Astrocyte of the cerebellum (primary cell): Measurements from ENCODE around the gene ZMYND10.

Experiments used
- DNase-seq: peaks from one replicate; pipeline ENCODE4 v3.0.0-alpha.2; 2011; ENCODE audit warnings: low read depth
- H3K4me3 ChIP-seq: 2 replicates; pipeline ENCODE4 v1.5.1; 2011; ENCODE audit warnings: mild to moderate bottlenecking, low read depth, low read length, moderate library complexity
- in situ Hi-C: cut with HindIII; loops from 2 replicates; pipeline ENCODE4 v1.10.0; 2017; ENCODE audit warnings: low sequenced_read_pairs
- TF ChIP-seq, protein P1 (sequence below): IDR thresholded peaks from 2 replicates; pipeline ENCODE4 v1.5.1; 2012; ENCODE audit warnings: low read length, low read depth, moderate library complexity, mild to moderate bottlenecking; ENCODE audit errors: missing control alignments

The ZMYND10 gene

DNA sequence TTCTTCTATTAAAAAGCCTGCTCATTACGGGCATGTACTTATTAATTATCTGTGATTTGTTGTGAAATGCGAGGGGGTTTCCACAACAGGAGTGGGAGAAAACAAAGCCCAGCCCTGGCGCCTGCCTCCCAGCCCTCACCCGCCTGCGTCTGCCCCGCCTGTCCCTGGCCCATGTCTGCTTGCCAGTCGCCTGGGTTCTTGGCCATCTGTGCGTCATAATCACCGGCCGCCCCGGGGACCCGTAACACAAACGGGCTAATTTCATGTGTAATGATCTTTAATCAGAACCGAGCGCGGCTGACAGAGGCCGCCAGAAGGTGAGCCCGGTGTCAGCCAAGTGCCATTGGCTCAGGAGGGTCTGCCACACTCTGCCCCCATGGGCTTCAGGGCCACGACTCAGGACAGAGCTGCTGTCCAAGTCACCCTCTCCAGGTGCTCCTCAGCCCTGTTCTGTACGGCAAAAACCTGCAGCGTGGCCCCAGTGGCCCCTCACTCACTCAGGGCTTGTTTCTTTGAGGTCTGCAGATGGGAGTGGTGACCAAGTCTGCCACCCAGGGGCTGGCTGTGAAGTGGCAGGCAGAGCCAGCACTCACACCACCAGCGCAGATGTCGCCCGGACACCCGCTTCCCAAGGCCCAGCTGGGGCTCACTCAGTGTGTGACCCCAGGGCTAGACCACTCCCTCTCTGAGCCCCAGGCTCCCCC lies 42.6 kb upstream of the ZMYND10 start:
- no peak for DNase-seq
- TF ChIP-seq, protein P1, sequence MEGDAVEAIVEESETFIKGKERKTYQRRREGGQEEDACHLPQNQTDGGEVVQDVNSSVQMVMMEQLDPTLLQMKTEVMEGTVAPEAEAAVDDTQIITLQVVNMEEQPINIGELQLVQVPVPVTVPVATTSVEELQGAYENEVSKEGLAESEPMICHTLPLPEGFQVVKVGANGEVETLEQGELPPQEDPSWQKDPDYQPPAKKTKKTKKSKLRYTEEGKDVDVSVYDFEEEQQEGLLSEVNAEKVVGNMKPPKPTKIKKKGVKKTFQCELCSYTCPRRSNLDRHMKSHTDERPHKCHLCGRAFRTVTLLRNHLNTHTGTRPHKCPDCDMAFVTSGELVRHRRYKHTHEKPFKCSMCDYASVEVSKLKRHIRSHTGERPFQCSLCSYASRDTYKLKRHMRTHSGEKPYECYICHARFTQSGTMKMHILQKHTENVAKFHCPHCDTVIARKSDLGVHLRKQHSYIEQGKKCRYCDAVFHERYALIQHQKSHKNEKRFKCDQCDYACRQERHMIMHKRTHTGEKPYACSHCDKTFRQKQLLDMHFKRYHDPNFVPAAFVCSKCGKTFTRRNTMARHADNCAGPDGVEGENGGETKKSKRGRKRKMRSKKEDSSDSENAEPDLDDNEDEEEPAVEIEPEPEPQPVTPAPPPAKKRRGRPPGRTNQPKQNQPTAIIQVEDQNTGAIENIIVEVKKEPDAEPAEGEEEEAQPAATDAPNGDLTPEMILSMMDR: peak; percentile 57
- no peak overlapping the region for H3K4me3 ChIP-seq
- in situ Hi-C loops: no loop called here

DNA sequence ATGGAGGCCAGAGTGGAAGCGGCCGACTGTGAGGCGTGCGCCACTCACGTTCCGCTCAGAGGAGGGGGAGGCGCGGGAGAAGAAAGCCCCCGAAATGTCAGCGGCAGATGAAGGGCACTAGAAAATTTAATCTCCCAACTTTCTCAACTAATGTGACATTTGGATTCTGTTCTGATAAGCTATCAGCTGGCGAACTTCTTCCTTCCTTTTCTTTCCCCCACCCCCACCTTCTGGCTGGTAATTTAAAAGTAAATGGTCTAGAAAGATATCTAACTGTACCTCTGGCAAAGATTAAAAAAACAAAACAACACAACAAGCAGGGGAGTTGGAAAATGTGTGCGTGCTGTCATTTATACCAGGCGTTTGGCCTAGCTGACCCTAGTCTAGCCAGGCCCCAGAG lies 40.2 kb upstream of the ZMYND10 start:
- no peak overlapping the region for H3K4me3 ChIP-seq
- in situ Hi-C loops: no loop called here
- TF ChIP-seq, protein P1: no peak
- no peak for DNase-seq

DNA sequence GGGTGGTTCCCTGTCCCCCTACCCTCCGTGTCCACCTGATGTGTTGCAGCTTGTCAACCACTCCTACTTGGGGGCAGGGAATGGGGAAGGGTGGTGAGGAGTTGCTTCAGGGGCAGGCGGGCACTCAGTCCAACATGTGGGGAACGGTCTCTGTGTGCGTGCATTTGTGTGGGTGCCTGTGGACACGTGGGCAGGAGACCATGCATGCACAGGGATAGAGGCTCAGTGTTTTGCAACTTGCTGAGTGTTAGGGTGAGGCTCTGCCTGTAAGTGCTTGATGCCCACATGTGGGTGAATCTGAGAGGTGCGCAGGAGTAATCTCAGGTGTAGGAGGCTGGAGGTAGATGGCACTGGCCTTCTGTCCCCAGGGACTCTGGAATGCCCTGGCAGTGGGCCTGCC lies 38.2 kb upstream of the ZMYND10 start:
- H3K4me3 ChIP-seq: no peak overlapping the region
- TF ChIP-seq, protein P1: no peak
- in situ Hi-C loops: no loop called here
- DNase-seq: no peak

DNA sequence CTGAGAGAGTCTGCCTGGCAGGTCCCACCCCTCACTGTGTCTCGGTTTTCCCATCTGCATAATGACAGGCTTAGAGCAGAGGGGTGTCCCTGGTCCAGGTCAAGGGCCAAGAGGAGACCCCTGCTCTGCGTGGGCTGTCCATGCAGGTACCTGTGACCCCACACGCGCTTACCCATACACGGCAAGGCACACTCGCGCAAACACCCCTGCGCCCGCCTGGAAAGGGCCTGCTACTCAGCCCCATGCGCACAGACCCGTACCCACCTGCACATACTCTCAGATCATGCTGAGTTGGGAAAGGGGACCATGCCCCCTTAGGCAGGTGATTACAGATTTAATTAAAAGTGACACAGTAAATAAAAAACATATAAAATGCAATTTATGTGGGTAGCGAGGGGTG lies 37.2 kb upstream of the ZMYND10 start:
- in situ Hi-C loops: no loop called here
- H3K4me3 ChIP-seq: no peak overlapping the region
- TF ChIP-seq, protein P1: no peak
- no peak for DNase-seq

DNA sequence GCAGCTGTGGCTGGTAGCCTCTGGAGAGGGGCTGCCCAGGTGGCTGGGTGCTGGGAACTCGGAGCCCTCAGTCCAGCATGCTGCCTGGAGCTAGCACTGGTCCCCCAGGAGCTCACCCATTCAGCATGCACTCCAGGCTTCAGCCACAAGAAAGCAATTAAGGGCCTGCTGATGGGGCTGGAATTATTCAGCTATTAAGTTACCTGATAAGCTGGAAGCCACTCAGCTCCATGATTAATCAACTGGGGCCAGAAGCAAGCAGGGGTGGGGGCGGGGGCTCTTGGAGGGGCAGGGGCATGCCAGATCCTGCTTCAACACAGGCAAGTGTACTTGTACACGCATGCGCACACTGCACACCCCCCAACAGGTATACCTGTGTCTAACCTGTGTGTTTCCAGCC lies 35.9 kb upstream of the ZMYND10 start:
- DNase-seq: no peak
- in situ Hi-C loops: no loop called here
- H3K4me3 ChIP-seq: no peak overlapping the region
- TF ChIP-seq, protein P1: no peak

DNA sequence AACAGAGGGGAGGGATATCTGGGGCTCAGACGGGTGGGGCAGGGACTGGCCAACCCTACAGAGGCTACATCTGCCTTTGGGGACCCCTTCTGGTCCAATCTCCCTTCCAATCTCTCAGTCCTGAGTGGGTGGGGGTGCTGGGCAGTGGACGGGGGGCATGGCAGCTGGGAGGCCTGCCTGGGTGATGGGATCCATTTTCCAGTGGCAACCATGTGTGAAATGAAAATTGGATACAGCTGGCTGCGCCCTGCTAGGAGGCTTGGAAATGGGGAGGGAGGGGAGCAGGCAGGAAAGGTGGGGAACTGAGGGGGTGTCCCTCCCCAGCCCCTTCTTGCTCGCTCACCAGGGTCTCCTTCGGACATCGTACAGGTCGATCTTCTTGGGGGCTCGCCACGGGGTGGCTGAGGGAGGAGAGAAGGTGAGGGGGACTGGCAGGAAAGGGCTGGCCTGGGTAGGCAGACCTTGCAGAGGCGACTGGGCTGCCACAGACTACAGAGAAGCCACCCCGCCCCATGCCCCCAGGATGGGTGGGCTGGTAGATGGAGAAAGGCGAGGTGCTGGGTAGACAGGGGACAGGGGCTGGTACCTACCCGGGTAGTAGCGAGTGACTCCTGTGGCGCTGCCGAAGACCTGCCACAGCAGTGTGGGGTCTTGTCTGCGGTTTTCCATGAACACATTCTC lies 35.0 kb upstream of the ZMYND10 start:
- in situ Hi-C loops: no loop called here
- DNase-seq: no peak
- H3K4me3 ChIP-seq: no peak overlapping the region
- TF ChIP-seq, protein P1: no peak
